ENCODE data around the gene DYNC1I1. TPM values are rescaled to one million over a fixed set of nuclear protein-coding genes. Genes with fewer than 3 reads are reported as not detected.

Gene DYNC1I1
- total and polyA plus RNA-seq, 2 of the 4 experiments (the other 2 are of a cell fraction) = under 0.01 to 0.15 TPM

DNA sequence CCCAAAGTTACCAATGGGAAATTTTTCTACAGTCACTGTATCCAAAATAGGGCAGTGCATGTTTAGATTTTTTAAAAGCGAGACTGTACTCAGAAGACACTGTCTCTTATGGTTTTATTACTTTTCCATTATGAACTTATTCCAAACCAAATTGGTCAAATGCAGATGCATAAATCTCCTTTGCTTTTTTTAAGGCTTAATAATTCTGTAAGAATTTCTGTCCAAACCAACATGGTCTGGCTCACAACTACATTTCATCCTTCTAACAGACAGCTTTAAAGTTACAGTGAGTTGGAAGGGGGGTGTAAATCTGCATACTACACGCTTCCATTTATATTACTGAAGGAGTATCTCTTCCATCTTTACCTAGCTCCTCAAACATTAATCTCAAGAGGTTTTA lies 350.4 kb downstream of the DYNC1I1 start:
- ATAC-seq (ENCODE audit: low read depth) = no peak
- Histone ChIP-seq H3K4ac (ENCODE audit: low read depth, low read length) (no peak overlapping the region), H3K79me1 (ENCODE audit: low read depth in 1 of 2, low read length in 2 of 2) (no peaks in the 10 kb centered on the region), H3K36me3 (ENCODE audit: control insufficient read depth, insufficient read depth, low read length) (peaks cover 4% of the 10 kb centered on the region), H3K9ac (ENCODE audit: low read depth, low read length) (no peak overlapping the region), H3K4me3 (ENCODE audit: insufficient read depth, low read depth, low read length) (no peak overlapping the region), H3K14ac (replicated peaks; ENCODE audit: low read depth, low read length) (no peak overlapping the region), H3K23ac (ENCODE audit: low read depth, low read length) (no peak overlapping the region), H3K18ac (ENCODE audit: low read depth, low read length) (no peak overlapping the region), H2BK15ac (ENCODE audit: low read depth, low read length) (no peak overlapping the region), H2BK20ac (ENCODE audit: low read depth, low read length) (no peak overlapping the region), H3K27ac (ENCODE audit: insufficient read depth, low read length) (no peak overlapping the region), H2BK120ac (ENCODE audit: low read depth, low read length) (no peak overlapping the region), H3K56ac (ENCODE audit: extremely low read depth, insufficient read depth, low read length) (no peak overlapping the region), H2BK5ac (ENCODE audit: low read depth, low read length, poor library complexity, severe bottlenecking) (no peak overlapping the region), H2AFZ (replicated peaks; ENCODE audit: low read length, poor library complexity) (no peak overlapping the region), H3K27me3 (ENCODE audit: control insufficient read depth, insufficient read depth, low read length) (no peaks in the 10 kb centered on the region), H2AK9ac (replicated peaks; ENCODE audit: low read depth, low read length, poor library complexity) (no peak overlapping the region), H3K9me3 (ENCODE audit: control insufficient read depth, insufficient read depth, low read length) (no peaks in the 10 kb centered on the region), H2AK5ac (ENCODE audit: low read depth, low read length) (no peak overlapping the region), H3K9me1 (ENCODE audit: insufficient read depth, low read length) (peaks cover under 1% of the 10 kb centered on the region; the same call in 1 of the 2 replicates), H4K20me1 (ENCODE audit: insufficient read depth, low read length) (no peaks in the 10 kb centered on the region), H3K4me1 (ENCODE audit: control insufficient read depth, insufficient read depth, low read length) (no peaks in the 10 kb centered on the region), H4K5ac (ENCODE audit: low read depth, low read length) (no peak overlapping the region), H3K4me2 (ENCODE audit: low read depth, low read length) (no peak overlapping the region), H4K8ac (ENCODE audit: low read depth in 2 of 2, low read length in 2 of 2) (no peak overlapping the region), H4K91ac (ENCODE audit: insufficient read depth, low read depth, low read length) (no peak overlapping the region)
- intact Hi-C loops (cut with micrococcal nuclease) = no loop called here
- ChIA-PET POLR2A (ENCODE audit: unreplicated experiment) (no interaction called here), CTCF (no interaction called here)
- no TSS peak for BruUV-seq (replicated peaks)
- no peak for TF ChIP-seq FOS (IDR thresholded peaks at IDR 0.05; ENCODE audit: low read depth, low read length)
- no peak for TF ChIP-seq BHLHE40 (IDR thresholded peaks at IDR 0.05; ENCODE audit: low read depth, low read length)
- no peak for TF ChIP-seq RAD21 (IDR thresholded peaks at IDR 0.05; ENCODE audit: low read length)
- TF ChIP-seq, protein P1, sequence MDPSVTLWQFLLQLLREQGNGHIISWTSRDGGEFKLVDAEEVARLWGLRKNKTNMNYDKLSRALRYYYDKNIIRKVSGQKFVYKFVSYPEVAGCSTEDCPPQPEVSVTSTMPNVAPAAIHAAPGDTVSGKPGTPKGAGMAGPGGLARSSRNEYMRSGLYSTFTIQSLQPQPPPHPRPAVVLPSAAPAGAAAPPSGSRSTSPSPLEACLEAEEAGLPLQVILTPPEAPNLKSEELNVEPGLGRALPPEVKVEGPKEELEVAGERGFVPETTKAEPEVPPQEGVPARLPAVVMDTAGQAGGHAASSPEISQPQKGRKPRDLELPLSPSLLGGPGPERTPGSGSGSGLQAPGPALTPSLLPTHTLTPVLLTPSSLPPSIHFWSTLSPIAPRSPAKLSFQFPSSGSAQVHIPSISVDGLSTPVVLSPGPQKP (IDR thresholded peaks at IDR 0.05; ENCODE audit: borderline replicate concordance, low read depth, low read length) = no peak
- no peak for TF ChIP-seq MAZ (IDR thresholded peaks at IDR 0.05; ENCODE audit: borderline replicate concordance, low read depth, low read length)
- TF ChIP-seq, protein P2, sequence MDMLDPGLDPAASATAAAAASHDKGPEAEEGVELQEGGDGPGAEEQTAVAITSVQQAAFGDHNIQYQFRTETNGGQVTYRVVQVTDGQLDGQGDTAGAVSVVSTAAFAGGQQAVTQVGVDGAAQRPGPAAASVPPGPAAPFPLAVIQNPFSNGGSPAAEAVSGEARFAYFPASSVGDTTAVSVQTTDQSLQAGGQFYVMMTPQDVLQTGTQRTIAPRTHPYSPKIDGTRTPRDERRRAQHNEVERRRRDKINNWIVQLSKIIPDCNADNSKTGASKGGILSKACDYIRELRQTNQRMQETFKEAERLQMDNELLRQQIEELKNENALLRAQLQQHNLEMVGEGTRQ (IDR thresholded peaks at IDR 0.05; ENCODE audit: low read depth, low read length) = no peak
- no peak for TF ChIP-seq NFE2L2 (IDR thresholded peaks at IDR 0.05; ENCODE audit: low read depth, low read length)
- TF ChIP-seq RCOR1 (IDR thresholded peaks at IDR 0.05; ENCODE audit: insufficient replicate concordance, low read length) = no peak
- TF ChIP-seq CEBPB (IDR thresholded peaks at IDR 0.05; ENCODE audit: low read depth, low read length) = no peak
- DNase-seq = no peak
- dilution Hi-C loops (cut with HindIII; ENCODE audit: low sequenced_read_pairs, unreplicated experiment) = no loop called here
- in situ Hi-C loops (cut with MboI; ENCODE audit: low sequenced_read_pairs) = no loop called here
- WGBS, 2 experiments (ENCODE audit: extremely low coverage in 2 of 2, insufficient read length in 1 of 2) = no CpG with 5 or more reads among the region's 2 CpGs
